ENCODE data around the gene TMC1. TPM values are rescaled to one million over a fixed set of nuclear protein-coding genes. Genes with fewer than 3 reads are reported as not detected.

Gene TMC1
- total RNA-seq, 1 donor = 1.3 TPM

DNA sequence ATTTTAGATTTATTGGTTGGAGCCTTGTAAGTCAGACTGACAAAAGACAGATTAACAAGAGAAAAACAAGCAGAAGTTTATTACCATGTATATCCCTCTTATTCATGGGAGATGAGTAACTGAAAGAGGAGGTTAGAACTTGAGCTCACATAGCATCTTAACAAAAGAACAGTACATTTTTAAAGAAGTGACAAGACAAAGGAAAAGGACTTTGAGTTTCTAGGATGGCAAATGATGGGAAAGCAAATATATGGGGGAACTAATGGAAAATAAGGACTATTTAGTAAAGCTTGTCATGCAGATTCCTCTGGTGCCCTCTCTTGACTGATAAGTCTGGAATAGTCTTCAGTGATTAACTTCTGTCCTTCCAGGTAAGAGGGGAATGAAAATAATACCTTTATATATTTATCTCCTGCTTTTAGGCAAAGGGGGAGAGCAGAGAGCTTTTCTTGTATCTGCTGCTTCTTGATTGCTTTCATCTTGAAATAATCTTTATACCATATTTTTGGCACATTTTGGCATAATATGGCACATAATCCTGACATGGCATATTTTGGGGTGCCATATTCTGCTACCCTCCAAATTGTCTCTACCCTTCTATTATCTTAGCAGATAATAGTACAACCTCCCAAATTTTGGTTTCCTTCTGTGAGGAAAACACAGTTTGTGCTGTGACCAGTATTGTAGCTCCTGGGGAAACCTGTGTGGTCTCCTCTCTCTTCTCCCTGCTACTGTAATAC, 206.8 kb downstream of the TMC1 start:
- TF ChIP-seq, protein P1, sequence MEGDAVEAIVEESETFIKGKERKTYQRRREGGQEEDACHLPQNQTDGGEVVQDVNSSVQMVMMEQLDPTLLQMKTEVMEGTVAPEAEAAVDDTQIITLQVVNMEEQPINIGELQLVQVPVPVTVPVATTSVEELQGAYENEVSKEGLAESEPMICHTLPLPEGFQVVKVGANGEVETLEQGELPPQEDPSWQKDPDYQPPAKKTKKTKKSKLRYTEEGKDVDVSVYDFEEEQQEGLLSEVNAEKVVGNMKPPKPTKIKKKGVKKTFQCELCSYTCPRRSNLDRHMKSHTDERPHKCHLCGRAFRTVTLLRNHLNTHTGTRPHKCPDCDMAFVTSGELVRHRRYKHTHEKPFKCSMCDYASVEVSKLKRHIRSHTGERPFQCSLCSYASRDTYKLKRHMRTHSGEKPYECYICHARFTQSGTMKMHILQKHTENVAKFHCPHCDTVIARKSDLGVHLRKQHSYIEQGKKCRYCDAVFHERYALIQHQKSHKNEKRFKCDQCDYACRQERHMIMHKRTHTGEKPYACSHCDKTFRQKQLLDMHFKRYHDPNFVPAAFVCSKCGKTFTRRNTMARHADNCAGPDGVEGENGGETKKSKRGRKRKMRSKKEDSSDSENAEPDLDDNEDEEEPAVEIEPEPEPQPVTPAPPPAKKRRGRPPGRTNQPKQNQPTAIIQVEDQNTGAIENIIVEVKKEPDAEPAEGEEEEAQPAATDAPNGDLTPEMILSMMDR (IDR thresholded peaks at IDR 0.05; ENCODE audit: insufficient read depth, low read depth, low read length) = no peak
- no peak overlapping the region for H3K4me3 ChIP-seq (ENCODE audit: low read depth, low read length)
- DNase-seq (ENCODE audit: low read depth) = no peak

DNA sequence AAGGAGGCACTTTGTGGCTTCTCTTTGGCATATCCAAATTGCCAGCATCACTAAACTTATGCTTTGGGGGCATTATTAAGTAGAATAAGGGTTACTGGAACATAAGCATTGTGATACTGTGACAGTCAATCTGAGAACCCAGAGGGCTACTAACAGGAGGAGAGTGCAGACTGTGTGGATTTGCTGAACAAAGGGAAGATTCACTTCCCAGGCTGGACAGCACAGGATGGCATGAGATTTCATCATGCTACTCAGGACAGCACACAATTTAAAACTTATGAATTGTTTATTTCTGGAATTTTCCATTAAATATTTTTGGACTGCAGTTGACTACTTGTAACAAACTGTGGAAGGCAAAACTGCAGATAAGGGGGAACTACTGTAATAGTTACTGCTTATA, 212.5 kb downstream of the TMC1 start:
- DNase-seq (ENCODE audit: low read depth) = peak; percentile 18
- TF ChIP-seq, protein P1 (IDR thresholded peaks at IDR 0.05; ENCODE audit: insufficient read depth, low read depth, low read length) = no peak
- no peak overlapping the region for H3K4me3 ChIP-seq (ENCODE audit: low read depth, low read length)

DNA sequence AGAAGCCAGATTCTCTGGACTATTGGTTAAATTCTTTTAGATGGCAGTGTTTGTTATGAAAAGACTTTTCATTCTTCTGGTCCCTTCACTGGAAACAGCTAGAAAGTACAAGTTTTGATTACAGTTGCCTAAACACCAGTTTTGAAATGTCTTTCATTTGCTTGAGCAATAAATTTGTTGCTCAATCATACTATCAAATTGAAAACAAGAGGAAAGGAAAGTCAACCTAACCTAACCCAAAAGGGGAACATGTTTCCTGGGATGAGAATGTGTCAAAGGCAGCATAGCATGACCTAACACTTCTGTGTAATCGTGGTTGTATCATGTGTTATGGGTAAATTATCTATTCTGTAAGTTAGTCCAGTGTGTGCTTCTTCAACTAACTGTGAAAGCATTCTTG, 213.2 kb downstream of the TMC1 start:
- peak; percentile 33 for DNase-seq (ENCODE audit: low read depth)

DNA sequence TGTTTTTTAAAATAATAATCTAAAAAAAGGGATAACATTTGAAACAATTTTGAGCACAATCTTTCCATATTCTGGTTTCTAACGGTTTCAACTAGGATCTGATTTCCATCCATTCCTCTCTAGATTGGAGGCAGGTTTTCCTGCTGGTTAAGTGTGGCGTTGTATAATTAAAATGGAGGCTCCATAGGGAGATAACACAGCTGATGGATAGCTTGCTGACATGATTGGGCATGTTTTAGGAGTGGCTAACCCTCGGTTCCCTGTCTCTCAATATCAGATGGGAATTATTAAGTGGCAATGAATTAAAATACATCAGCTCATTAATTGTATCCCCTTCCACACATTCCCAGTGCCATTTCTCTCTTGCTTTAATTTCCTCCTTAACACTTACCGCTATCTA, 222.4 kb downstream of the TMC1 start:
- no peak overlapping the region for H3K4me3 ChIP-seq (ENCODE audit: low read depth, low read length)
- DNase-seq (ENCODE audit: low read depth) = no peak
- TF ChIP-seq, protein P1 (IDR thresholded peaks at IDR 0.05; ENCODE audit: insufficient read depth, low read depth, low read length) = no peak

More for the DNA sequence above, 213.2 kb downstream of the TMC1 start:
- TF ChIP-seq, protein P1 (IDR thresholded peaks at IDR 0.05; ENCODE audit: insufficient read depth, low read depth, low read length) = no peak
- no peak overlapping the region for H3K4me3 ChIP-seq (ENCODE audit: low read depth, low read length)

DNA sequence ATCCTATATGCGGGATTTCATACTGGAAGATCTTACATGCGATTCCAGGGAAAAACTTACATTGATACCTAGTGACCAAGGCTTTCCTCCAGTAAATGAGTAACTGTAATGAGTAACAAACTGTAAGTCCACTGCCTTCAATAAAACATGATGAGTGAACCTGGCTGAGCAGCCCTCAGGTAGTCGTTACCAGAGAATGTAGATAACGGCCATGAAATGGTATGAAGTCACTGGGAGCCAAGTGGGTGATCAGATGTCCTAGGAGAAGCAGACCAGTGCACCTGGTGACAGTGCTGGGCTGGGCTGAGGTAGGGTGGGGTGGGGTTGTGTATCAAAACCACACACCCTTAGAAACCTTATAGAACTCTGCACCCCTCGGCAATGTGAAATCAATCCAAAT, 227.9 kb downstream of the TMC1 start:
- no peak for DNase-seq (ENCODE audit: low read depth)
- TF ChIP-seq, protein P1 (IDR thresholded peaks at IDR 0.05; ENCODE audit: insufficient read depth, low read depth, low read length) = no peak
- H3K4me3 ChIP-seq (ENCODE audit: low read depth, low read length) = no peak overlapping the region

DNA sequence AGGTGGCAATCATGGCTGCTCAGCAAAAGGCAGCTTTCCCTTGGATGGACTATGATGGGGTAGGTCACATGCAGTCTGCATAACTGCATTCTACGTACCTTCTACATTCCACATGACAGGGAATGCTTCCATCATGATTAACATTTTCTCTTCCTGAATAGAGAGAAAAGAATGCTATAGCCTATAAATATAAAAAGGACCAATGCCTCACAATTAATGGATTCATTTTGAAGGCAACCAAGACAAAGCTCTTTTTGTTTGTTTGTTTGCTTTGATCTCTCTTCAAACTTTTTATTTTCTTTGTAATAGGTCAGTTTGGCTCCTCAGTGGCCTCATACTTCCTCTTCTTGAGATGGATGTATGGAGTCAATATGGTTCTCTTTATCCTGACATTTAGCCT, 230.1 kb downstream of the TMC1 start:
- TF ChIP-seq, protein P1 (IDR thresholded peaks at IDR 0.05; ENCODE audit: insufficient read depth, low read depth, low read length) = no peak
- no peak overlapping the region for H3K4me3 ChIP-seq (ENCODE audit: low read depth, low read length)
- DNase-seq (ENCODE audit: low read depth) = no peak

All from fibroblast of villous mesenchyme (primary cell).